NCI-H2227 (cell line): Measurements from ENCODE around the gene LRRC58.
A peak's percentile ranks its signal among the peaks of the same experiment; 100 is the strongest.
"Not testable (repeated sequence)": the region's sequence is repeated elsewhere in the genome, so short reads cannot be mapped to it uniquely, and the experiment has no call there.

Experiments used
- DNase-seq: peaks from one replicate; lab custom pipeline; 2025; ENCODE audit not compliant: unreplicated experiment; lab: John Stamatoyannopoulos, UW

The LRRC58 gene

DNA sequence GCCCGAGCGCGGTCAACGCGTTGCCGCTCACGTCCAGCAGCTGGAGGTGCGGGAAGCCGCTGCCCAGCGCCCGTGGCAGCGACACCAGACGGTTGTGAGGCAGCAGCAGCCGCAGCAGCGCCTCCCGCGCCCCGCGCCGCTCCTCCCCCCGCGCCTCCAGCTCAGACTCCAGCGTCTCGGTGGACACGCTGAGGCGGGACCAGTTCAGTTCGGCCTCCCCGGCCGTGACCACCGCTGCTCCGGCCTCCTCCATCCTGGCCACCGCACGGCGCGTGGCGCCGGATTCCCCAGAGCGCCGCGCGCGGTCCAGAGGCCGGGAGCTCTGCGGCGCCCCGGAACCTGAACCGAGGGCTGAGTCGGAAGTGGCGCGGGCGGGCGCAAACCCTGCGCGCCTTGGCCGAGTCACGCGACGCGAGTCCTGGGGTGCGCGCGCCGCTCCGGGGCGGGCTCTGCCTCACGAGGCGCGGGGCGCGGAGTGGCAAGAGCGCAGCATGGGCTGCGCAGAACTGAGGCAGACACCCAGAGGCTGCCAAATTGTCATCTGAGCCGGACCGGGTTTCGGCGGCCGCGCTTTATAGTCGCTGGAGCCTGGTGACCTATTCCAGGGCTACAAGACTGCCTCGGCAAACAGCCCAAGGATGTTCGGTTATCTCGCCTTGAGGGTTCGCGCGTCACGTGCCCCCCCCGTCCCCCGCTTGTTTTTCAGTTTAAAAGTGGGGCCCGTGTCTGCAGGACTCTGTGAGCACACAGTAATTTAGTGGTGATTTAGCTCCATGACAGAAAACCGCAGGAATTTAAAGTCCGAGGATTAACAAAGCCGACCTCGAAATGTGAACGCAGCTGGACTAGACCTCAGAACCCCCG, at the start of gene LRRC58:
TSS of gene LRRC58 (minus strand) at position 364 of the 864 bp plus-strand sequence. CDS start at position 253, 111 bp downstream.
- DNase-seq: peak; percentile 94

GRCh38 chr3:120396469-120396868, 47.3 kb upstream of the LRRC58 start:
- no peak for DNase-seq

DNA sequence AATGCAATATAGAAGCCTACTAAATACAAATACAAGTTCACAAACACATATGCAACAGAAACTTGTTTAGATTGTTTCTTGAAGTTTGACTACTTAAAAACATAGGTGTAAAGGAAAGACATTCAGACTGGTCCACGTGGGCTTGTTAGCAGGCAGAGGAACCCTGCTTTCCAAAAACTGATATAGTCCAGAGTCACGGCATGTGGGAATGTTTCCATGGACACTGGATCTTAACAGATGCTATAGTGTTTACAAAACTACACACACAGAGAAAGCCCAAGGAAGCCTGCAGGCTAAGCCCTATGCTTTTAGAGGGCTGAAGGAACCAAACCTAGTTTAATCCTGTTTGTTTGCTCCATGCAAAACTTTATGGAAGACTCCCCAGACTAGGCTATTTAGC, 45.2 kb upstream of the LRRC58 start:
- no peak for DNase-seq

DNA sequence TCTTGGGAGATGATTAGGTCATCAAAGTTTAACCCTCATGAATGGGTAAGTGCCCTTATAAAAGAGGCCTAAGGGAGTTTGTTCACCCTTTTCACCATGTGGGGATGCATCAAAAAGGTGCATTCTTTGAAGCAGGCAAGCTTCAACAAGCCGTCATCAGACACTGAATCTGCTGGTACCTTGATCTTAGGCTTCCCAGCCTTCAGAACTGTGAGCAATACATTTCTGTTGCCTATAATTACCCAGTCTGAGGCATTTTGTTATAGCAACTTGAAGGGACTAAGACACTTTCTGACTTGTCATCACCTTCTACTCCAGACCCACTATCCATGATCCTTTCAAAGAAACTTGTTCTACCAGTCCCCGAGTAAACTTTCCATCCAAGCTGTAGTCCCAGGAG, 44.6 kb upstream of the LRRC58 start:
- DNase-seq: no peak

DNA sequence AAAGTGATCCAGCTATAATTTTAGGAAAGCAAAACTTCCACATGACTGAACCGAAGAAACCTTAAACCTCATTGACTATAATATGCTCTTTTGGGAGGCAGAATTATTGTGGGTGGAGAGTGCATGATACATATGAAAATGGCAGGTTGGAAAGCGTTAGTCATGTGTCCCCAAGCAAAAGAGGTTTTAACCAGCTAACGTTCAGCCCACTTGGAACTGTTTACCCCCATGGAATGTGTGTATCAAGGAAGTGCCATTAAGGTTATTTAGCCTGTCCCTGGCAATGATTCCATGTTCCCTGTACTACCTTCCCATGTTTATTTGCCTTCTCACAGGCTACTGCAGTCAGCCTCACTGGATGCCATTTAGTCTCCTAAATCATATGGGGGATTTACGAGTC, 44.1 kb upstream of the LRRC58 start:
- DNase-seq: no peak

GRCh38 chr3:120382941-120383447, 33.8 kb upstream of the LRRC58 start:
- DNase-seq: no peak

DNA sequence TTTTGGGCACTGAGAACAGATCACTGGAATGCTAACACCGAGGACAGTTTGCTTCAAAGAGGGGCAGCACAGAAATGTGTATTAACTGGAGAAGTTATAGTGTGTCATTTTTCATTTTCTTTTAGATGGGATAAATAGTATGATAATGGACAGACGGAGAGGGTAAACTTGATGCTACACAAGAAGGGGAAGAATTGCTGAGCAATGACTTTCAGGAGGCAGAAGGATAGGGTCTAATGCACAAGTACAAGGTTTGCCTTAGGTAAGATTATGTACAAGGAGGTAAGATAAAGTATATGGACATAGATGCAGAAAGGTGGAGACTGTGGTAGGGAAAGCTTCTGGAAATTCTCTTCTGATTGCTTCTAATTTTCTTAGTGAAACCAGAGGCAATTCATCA, 32.3 kb upstream of the LRRC58 start:
- DNase-seq: no peak

- DNase-seq: not testable (repeated sequence)
These were observed 28.8 kb upstream of the LRRC58 start for GRCh38 chr3:120377948-120378347.

DNA sequence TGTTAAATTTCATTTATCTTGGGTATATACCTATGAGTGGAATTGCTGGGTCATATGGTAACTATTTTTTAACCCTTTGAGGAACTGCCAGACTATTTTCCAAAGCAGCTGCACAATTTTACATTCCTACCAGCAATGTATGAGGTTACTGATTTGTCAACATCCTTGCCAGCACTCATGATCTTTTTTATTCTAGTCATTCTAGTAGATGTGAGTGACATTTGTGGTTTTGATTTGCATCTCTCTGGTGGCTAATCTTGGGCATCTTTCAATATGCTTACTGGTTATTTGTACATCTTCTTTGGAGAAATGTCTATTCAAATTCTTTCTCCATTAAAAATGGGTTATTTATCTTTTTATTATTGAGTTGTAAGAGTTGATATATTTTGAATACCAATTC, 21.3 kb upstream of the LRRC58 start:
- no peak for DNase-seq

DNA sequence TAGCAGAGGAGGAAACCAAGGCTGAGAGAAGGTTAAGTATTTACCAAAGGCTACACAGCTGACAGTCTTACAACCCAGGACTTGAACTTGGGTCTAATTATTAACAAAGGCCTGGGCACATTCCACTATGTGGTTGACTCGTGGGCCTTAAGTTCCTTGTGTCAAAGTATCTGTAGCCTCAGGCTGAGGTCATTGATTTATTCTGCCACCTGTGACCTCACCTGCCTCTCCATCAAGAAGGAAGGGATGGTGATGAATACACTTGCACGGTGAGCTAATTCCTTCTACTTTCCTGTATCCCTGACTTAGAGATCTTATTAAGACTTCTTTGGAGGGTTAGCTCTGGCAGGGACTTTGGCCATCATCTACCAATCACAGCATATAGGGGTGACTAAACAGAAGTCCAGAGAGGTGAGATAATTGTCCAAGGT, 19.9 kb upstream of the LRRC58 start:
- no peak for DNase-seq

- no peak for DNase-seq
These were observed 19.0 kb upstream of the LRRC58 start for GRCh38 chr3:120368172-120368571.

DNA sequence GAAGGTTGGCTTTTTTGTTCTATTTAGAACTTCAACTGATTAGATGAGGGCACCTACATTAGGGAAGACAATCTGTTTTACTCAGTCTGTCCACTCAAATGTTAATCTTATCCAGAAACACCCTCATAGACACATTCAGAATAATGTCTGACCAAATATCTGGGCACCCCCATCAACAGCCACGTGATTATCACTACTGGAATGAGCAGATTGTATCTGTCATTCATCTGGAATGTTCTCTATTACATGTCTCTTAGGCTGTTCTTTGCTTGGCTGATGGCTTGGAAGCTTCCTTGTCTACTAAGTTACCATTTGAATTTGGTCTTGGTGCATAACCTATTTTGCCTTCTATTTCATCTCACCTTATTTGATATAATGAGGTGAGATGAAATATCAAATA, 15.7 kb upstream of the LRRC58 start:
- no peak for DNase-seq

DNA sequence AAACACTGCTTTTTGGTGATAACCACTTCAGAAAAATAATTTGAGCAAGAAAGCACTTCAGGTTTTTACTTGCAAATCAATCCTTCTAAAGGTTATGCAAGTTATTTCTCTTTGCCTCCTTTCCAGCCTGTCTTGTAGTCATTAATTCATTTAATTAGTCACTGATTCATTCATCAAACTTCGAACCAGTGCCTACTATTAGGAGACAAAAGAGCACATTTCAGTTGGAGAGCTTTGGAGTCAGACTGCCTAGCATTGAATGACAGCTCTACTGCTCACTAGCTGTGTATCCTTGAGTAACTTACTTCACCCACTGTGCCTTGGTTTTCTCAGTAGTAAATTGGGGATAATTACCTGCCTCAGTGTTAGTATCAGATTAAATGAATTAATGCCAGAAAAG, 14.9 kb upstream of the LRRC58 start:
- no peak for DNase-seq

- no peak for DNase-seq
These were observed 8.7 kb upstream of the LRRC58 start for GRCh38 chr3:120357807-120358206.

DNA sequence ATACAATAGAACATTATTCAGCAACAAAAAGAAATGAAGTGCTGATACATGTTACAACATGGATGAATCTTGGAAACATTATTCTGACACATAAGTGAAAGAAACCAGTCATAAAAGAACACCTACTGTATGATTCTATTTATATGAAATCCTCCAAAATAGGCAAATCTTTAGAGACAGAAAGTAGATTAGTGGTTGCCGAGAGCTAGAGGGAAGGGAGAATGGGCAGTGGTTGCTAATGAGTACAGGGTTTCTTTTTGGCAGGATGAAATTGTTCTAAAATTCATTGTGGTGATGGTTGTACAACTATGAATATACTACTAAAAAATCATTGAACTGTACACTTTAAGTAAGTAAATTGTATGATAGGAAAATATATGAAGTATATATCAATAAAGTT, 6.3 kb upstream of the LRRC58 start:
- no peak for DNase-seq

DNA sequence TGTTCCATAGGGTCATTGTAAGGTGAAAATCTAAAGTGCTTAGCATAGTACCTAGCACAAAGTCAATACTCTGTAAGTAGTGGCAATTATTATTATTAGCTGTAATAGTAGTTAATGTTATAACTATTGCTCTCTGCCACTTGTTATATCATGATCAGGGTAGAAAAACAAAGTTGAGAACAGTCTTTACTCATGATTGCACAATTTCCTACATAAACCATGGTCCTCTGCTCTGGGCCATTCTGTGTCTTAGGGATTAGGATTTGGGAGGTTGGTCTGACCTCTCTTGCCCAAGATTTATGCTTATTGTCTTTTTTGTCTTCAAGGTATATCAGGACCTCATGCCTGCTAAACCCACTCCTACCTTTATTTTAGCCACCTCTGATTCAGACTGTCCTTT, 4.3 kb upstream of the LRRC58 start:
- DNase-seq: no peak

GRCh38 chr3:120352017-120352416, 2.9 kb upstream of the LRRC58 start:
- DNase-seq: no peak

GRCh38 chr3:120350401-120350941, 1.3 kb upstream of the LRRC58 start:
- peak; percentile 2 for DNase-seq

DNA sequence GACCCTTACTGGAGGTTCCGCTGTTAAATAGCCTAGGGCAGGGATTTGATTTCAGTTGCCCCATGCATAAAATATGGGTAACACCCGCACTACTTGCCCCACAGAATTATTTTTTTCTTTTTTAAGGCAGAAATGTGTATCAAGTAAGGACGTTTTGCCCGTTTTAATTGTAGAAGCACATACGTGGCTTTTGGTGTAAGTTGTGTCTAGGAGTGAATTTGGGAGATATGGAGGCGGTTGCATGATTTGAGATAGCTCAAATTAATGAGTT, 636 bp upstream of the LRRC58 start:
- peak; percentile 20 for DNase-seq

DNA sequence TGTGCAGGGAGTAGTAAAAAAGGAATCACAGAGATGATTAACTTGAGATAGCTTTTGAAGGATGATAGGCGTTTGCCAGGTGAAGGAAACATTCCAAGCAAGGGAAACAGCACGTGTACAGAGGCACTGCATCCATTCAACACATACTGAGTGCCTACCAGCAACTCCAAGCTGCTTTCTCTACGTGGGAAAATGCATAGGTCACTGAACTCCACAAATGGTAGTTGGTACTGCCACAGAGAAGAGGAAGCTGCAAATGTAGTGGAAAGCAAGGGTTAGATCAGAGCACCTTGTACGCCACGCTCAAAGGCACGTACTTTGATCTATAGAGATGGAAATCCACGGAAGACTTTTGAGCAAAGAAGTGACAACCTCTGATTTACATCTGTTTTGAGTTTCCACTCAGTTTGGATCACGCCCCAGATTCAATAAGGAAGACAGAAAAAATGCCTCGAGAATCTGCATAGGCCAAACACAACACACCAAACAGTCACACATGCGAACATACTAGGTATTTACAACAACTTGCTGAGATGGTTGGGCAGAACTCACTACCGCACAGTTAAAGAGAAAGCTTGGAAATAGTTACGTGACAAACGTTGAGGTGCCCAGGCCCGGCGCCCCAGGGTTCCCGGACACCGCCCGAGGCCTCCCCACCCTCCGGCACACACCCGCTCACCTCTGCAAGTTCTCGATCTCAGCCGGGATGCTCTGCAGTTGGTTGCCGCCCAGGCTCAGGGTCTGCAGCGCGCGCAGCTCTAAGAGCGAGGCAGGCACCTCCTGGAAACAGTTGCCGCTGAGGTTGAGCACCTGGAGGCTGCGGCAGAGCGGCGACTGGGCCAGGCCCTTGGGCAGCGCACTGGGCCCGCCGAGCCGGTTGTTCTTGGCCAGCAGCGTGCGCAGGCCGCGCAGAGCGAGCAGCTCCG, 826 bp downstream of the LRRC58 start:
- peak; percentile 83 for DNase-seq

DNA sequence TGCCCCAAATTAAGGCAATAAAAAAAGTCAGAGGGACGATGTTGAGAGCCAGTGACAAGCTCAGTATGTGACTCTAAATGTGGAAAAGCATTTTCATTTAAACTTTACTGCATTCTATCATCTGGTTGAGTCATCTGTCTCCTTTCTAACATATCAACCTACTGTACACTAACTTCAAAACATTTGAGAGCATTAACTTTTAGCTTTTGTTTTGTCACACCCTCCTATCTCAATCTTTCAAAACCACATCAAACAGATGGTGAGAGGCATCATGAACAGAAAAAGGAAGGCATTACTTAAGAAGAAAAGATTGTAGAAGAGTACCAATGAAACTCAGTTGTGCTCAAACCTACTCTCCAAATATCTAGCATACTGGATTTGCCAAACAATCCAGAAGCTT, 4.8 kb downstream of the LRRC58 start:
- no peak for DNase-seq
